ENCODE data around the gene FSHR. TPM values are rescaled to one million over a fixed set of nuclear protein-coding genes. Genes with fewer than 3 reads are reported as not detected.

Gene FSHR
- total and polyA plus RNA-seq, 2 of the 4 experiments (the other 2 are of a cell fraction), result not detected

- no peak overlapping the region for H4K91ac ChIP-seq (ENCODE audit: insufficient read depth, low read depth, low read length)
- no peak overlapping the region for H3K14ac ChIP-seq (replicated peaks; ENCODE audit: low read depth, low read length)
- H3K56ac ChIP-seq (ENCODE audit: extremely low read depth, insufficient read depth, low read length), result no peak overlapping the region
- ChIA-PET CTCF (no interaction called here), POLR2A (ENCODE audit: unreplicated experiment) (no interaction called here)
- H2BK15ac ChIP-seq (ENCODE audit: low read depth, low read length), result no peak overlapping the region
- no peak overlapping the region for H2BK120ac ChIP-seq (ENCODE audit: low read depth, low read length)
- H2AFZ ChIP-seq (replicated peaks; ENCODE audit: low read length, poor library complexity), result no peak overlapping the region
- H4K5ac ChIP-seq (ENCODE audit: low read depth, low read length), result no peak overlapping the region
- H3K27me3 ChIP-seq (ENCODE audit: control insufficient read depth, insufficient read depth, low read length), result no peaks in the 10 kb centered on the region
- TF ChIP-seq NFE2L2 (IDR thresholded peaks at IDR 0.05; ENCODE audit: low read depth, low read length) (no peak), FOS (IDR thresholded peaks at IDR 0.05; ENCODE audit: low read depth, low read length) (no peak)
- H3K18ac ChIP-seq (ENCODE audit: low read depth, low read length), result no peak overlapping the region
- no peak overlapping the region for H3K4ac ChIP-seq (ENCODE audit: low read depth, low read length)
- BruUV-seq (replicated peaks), result no TSS peak
- no peak overlapping the region for H2BK5ac ChIP-seq (ENCODE audit: low read depth, low read length, poor library complexity, severe bottlenecking)
- dilution Hi-C loops (cut with HindIII; ENCODE audit: low sequenced_read_pairs, unreplicated experiment) (no loop called here), in situ Hi-C loops (cut with MboI; ENCODE audit: low sequenced_read_pairs) (no loop called here), intact Hi-C loops (cut with micrococcal nuclease) (no loop called here)
- H3K9me3 ChIP-seq (ENCODE audit: control insufficient read depth, insufficient read depth, low read length), result peaks cover 5% of the 10 kb centered on the region; the same call in 1 of the 2 replicates
- no peaks in the 10 kb centered on the region for H3K4me1 ChIP-seq (ENCODE audit: control insufficient read depth, insufficient read depth, low read length)
- no peak overlapping the region for H3K4me3 ChIP-seq (ENCODE audit: insufficient read depth, low read depth, low read length)
- no peak overlapping the region for H2AK5ac ChIP-seq (ENCODE audit: low read depth, low read length)
- H3K36me3 ChIP-seq (ENCODE audit: control insufficient read depth, insufficient read depth, low read length), result no peaks in the 10 kb centered on the region
- no peak overlapping the region for H4K8ac ChIP-seq (ENCODE audit: low read depth in 2 of 2, low read length in 2 of 2)
- H3K9ac ChIP-seq (ENCODE audit: low read depth, low read length), result no peak overlapping the region
- 80% methylated on average over 1 of the region's 4 CpGs; no CpG with 5 or more reads in 1 of the 2 experiments for WGBS, 2 experiments (ENCODE audit: extremely low coverage in 2 of 2, insufficient read length in 1 of 2)
- DNase-seq, result no peak
- no peak overlapping the region for H3K4me2 ChIP-seq (ENCODE audit: low read depth, low read length)
- H2AK9ac ChIP-seq (replicated peaks; ENCODE audit: low read depth, low read length, poor library complexity), result no peak overlapping the region
- no peak for ATAC-seq (ENCODE audit: low read depth)
- H3K79me1 ChIP-seq (ENCODE audit: low read depth in 1 of 2, low read length in 2 of 2), result no peaks in the 10 kb centered on the region
- H3K23ac ChIP-seq (ENCODE audit: low read depth, low read length), result no peak overlapping the region
- no peaks in the 10 kb centered on the region for H3K9me1 ChIP-seq (ENCODE audit: insufficient read depth, low read length)
- H4K20me1 ChIP-seq (ENCODE audit: insufficient read depth, low read length), result no peaks in the 10 kb centered on the region
- H2BK20ac ChIP-seq (ENCODE audit: low read depth, low read length), result no peak overlapping the region
- H3K27ac ChIP-seq (ENCODE audit: insufficient read depth, low read length), result no peak overlapping the region
Measured at GRCh38 chr2:49122107-49122506, 32.2 kb downstream of the FSHR start.

Data from IMR-90 (cell line).